SIG-M5 (cell line): ENCODE results near the gene RAB6D.
"Not testable (repeated sequence)": the region's sequence is repeated elsewhere in the genome, so short reads cannot be mapped to it uniquely, and the experiment has no call there.

Source experiments
- DNase-seq: peaks from one replicate; lab custom pipeline; 2025; lab: John Stamatoyannopoulos, UW

Gene RAB6D

DNA sequence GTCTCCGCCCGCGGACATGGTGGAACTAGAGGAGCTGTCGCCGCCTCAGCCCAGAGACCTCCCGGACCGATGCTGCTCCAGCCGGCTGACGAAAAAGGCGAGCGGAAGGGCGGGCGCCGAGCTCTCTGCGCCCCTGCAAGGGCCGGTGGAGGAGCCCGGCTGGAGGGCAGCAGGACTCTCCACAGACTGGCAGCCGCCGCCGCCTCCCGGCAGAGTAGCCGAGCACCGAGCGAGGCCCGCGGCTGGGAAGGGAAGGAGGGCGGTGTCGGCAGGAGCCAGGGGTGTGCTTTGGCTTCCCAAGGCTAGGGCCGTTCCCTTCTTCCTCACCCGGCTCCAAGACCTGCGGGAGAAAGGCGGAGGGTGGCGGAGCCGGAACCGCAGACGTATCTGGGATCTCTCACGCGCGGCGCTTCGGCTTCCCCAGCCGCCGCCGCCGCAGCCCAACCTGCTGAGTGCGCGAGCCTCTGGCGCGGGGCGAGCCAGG lies at the start of gene RAB6D:
TSS of gene RAB6D (minus strand) at position 466 of the 484 bp plus-strand sequence. CDS start at position 18, 448 bp downstream.
- not testable (repeated sequence) for DNase-seq

DNA sequence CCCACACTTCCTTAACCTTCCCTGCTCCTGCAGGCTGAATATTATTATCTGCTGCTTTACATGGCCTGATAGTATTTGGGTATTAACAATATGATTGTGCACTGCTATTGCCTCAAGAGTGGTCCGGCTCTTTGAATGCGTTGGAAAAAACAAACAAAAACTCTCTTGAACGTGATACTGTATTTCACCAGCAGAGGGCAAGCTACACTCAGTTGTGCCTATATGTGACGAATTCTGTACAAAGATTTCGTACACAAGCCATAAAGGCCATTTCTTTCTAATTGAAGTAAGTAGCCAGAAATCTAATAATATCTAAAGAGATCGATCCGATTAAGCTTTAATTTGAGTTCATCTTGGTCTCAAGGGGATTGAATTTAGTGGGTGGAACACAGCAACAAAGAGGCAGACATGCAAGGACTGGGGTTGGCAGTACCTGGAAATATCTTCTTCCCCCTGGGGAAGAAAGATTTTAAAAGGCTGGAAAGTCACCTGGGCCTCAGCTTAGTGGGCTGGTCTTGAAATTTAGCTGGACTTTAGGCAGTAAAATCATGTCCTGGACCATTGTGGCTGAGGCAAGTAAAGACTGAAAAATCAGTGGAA lies 49.3 kb upstream of the RAB6D start:
- no peak for DNase-seq

DNA sequence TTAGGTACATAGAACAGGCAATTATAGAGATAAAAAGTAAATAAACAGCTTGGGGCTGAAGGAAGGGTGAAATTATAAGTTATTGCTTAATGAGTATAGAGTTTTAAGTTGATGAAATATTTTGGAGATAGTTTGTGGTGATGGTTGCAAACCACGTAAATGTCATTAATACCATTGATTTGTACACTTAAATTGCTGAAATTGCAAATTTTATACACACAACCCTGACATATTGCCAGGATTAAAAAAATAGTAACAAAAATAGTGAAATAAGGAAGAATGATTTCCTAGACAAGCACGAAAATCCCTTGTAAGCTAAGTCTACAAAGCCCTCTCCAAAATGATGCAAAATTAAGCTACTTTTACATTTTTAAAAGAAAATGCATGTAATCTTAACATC lies 46.2 kb upstream of the RAB6D start:
- no peak for DNase-seq

DNA sequence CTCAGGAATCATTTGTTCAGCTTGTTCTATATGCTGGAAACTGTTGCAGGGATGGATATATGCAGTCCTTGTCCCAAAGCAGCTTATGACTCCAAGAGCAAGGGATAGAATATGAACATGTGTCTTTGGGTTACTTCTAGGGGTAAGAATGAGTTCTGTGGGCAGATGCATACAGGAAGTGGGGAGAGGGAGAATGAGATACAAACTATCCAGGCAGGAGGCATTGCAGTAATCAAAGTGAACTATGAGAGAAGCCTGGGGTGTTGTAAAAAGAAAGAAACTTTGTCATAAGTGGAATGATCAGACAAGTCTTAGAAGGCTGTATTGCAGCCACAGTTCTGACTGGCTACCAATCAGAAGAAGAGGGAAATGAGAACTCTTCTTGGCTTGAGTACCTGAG lies 44.8 kb upstream of the RAB6D start:
- DNase-seq = no peak

DNA sequence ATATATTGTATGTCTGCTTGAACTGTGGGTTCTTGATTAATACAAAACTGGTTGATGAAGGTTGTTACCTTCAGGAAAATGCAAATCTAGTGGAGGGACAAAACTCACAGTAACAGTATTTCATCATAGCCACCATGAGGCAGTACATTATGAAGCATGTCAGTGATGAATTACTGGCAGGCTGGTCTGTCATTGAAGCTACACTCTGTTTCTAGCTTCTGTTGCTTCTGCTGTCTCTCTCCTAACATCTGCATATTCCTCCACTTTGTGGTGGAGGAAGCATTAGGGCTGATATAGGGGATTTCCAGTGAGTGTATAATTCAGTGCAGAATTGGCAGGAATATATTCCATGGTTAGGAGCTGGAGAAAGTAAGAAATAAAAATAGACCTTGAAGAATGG lies 44.2 kb upstream of the RAB6D start:
- no peak for DNase-seq

DNA sequence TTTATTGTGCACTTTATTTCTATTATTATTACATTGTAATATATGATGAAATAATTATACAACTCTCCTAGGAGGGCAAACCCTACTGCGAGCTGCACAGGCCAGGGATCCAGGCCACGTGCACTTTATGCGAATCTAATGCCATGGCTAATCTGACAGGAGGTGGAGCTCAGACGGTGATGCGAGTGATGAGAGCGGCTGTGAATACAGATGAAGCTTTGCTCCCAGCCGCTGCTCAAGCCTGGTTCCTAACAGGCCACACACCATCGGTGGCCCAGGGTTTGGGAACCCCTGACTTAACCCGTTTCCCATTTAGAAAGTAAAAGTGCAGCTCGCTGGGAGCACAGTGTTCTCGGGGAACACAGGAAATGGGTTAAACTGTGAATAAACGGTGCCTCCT lies 40.8 kb upstream of the RAB6D start:
- DNase-seq = no peak

DNA sequence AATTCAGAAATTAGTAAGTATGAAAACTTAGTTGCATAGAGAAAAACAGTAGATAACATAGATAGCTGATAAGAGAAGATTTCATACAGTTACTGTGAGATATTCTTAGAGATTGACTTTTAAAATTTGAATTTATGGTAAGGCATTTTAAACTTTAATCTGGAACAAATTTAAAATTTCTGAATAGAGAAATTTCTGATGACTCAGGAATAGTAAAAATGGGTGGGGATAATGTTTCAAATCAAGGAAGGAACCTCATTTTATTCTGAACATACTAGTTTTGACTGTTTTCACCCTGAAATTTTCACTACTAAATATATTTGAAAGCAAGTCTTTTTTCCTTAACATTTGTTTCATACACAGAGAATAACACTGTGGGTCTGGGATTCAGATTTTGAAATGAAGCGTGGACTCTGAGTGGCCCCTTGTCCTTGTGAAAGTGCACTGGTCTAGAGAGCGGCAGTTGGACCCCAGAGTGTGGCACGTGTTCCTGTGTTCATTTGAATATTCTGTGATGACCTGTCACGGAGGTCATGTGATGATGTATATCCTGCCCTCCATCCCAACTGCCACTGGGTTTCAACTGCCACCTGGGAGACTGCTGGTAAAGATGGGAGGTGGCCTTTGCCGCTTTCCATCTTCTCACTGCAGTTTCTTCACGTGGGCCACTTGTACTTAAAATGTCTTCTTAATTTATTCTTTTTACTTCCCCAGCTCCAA lies 38.5 kb upstream of the RAB6D start:
- no peak for DNase-seq

DNA sequence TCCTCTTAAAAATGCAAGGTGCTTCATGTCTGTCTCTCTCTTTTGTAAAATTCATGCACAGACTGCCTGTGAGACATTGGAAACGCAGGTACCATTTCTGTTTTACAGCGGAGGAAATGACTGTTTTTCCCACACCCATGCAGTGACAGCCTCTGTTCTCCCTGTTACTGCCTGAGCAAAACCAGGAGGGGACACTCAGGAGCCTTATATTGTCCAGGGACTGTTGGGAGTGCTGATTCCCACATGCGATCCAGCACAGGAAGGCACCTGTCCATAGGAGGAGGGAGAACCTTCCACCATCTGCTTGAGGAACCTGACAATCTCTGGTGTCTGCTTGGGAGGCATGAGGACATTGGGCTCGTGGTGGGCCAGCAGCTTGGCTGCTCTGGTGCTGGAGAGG lies 36.9 kb upstream of the RAB6D start:
- DNase-seq = no peak

DNA sequence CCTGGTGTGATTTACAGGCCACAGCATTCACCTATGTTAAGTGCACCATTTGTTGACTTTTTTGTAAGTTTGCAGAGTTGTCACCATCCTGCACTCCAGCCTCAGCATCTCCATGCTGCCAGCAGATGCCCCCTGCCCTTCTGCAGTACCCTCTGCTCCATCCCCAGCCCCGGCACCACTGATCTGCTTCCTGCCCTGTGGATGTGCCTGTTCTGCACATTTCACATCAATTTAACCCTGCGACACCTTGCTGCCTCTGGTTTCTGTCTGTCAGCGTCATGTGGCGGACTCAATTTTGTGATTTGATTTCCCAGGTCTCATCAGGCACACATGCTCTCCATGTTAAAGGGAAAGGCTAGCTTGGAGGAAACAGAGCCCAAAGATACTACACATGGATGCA lies 36.5 kb upstream of the RAB6D start:
- DNase-seq = not testable (repeated sequence)

DNA sequence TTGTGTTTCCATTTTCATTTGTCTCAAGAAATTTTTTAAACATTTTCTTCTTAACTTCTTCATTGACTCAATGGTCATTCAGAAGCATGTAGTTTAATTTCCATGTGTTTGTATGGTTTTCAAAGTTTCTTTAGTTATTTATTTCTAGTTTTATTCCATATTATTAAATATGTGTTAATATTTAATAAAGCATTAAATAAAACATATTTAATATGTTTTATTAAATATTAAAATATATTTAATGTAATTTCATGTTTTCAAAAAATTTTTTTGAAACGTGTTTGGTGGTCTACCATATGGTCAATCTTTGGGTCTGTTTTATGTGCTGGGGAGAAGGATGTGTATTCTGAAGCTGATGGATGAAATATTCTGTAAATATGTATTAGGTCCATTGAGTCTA lies 32.2 kb upstream of the RAB6D start:
- not testable (repeated sequence) for DNase-seq

DNA sequence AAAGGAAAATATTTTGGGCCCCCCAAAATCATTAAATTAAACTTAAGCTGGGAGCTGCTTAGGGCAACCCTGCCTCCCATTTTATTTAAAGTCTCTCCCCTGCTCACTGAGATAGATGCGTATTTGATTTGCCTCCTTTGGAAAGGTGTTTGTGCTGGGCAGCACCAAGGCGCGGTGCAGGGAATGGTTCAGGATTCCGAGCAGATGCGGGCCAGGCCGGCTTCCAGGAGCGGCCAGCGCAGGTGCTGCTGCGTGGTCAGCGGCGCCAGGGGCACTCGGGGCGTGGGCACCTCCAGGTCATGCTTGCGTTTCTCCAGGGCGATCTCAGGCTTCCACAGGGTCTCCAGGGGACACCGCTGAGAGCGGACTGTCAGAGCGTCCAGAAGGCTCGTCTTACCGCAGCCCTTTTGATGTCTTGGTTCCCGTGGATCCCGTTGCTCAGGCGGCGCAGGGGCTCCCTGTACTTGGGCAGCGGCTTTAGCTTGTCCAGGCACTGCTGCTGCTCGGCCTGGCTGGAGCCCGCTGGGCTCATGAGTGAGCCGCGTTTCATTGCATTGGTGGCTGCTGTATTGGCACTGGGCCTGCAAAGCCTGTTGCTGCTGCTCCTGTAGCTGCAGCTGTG lies 31.2 kb upstream of the RAB6D start:
- not testable (repeated sequence) for DNase-seq

DNA sequence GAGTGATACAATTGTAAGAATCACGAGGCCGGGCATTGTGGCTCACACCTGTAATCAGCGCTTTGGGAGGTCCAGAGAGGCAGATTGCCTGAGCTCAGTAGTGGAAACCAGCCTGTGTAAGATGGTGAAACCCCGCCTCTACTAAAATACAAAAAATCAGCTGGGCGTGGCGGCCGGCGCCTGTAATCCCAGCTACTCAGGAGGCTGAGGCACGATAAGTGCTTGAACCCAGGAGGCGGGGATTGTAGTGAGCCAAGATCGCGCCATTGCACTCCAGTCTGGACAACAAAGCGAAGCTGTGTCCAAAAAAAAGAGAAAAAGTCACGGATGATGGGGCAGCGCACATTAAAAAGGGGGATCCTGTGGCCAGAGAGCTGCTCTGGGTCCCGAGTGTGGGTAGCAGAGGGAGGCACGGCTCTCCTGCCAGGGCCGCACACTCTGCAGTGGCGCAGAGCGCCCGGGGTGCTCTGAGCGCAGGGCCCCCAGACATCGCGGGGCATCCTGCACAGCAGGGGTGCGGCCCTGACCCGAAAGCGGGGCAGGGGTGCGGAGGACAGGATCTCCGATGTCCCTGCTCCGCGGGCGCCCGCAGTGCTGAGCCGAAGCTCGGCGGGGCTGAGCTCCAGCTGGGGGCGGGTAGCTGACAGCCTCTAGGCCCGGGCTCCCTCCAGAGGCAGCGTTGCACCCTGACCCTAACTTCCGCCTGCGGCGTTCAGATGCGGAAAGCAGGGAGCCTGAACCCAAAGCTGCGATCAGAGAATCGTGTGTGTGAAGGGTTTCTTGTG lies 30.4 kb upstream of the RAB6D start:
- DNase-seq = no peak

DNA sequence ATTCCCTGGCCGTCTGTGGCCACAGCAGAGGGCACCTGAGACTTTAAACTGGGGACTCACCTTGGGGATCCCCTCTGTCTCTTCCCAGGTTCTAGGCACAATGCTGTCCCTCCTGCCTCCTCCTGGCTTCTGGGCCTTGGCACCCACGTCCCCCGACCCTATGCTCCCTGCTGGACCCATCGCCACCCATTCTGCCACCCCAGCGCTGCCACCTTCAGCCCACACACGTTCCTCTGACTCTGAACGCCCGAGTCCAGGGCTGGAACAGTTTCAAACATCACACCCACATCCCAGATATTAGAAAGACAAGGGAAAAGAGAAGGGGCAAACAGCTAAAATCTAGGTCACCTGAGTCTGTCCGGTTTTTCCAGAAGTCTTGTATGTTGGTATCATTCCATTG lies 28.0 kb upstream of the RAB6D start:
- DNase-seq = not testable (repeated sequence)

DNA sequence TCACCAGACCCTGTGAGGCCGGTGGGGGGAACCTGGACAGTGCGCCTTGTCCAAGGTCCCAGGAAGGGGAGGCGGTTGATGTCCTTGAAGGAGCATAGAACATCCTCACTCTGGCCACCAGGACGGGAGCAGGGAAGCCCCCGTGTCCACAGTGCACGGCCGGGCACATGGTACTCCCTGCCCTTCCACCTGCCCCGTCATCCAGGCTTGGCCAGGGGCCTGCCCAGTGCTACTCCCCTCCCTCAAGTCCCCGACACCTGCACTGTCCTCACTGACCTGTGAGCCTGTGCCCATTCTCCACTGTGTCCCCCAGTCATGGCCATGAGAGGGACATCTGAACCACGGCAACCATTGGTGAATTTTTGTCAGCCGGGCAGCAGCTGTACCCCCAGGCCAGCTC lies 27.5 kb upstream of the RAB6D start:
- not testable (repeated sequence) for DNase-seq

DNA sequence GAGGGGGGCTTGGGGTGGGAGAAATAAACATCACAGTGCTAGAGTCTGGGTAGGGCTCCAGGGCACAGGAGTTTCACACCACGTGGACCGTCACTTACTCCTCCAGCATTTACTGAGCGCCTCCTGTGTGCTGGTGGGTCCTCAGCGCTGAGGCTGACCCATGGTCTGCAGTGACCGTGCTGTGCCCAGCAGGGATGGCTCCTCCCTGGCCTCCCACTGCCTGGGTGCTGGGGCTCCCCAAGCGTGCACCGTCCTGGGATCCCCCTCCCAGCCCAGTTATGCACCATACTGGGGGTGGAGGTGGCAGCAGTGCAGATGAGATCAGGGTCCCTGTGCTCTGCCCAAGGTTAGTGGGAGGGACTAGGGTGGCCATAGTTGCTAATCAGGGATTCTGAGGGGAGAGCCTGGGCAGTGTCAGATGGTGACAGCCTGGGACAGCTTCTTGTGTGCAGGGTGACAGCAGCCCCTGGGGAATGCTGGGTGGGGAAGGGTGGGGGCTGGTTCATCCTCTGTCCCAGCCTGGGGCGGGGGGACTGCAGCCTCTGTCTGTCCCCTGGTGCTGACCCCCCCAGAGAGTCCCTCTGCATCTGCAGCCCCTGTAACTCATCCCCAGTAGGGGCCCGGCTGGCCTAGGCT lies 26.6 kb upstream of the RAB6D start:
- DNase-seq = not testable (repeated sequence)

DNA sequence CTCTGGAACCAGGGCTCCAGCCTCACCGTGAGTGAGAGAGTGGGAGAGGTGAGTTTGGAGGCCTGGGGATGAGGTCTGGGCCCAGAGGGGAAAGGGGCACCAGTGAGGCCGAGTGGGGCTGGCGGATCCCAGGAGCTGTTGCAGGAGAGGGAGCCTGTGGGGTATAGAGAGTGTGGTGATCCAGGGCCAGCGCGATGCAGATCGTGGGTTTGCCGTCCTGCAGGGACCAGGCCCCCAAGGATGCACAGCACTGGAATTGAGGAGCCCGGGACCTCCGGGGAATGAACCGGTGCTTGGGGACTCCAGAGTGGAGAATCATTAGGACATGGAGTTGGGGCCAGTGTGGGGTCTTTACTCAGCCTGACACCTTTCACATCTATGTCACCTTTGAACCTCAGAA lies 25.7 kb upstream of the RAB6D start:
- DNase-seq = no peak

DNA sequence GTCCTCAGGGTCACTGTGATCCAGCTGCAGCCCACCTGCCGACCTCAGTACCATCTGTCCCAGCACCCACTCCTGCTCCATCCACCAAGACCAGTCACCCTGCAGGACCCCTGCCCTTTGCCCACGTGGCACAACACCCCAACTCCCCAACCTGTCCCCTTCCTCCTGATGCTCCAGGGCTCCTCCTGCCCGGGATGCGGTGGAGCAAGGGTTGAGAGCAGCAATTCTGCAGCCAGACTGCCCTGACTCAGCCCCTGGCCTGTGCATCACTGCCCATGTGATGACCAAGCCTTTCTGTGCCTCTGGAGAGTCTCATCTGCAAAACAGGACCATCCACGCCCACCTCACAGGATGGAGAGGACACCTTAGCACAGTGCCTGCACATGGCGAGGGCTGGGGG lies 24.9 kb upstream of the RAB6D start:
- not testable (repeated sequence) for DNase-seq

DNA sequence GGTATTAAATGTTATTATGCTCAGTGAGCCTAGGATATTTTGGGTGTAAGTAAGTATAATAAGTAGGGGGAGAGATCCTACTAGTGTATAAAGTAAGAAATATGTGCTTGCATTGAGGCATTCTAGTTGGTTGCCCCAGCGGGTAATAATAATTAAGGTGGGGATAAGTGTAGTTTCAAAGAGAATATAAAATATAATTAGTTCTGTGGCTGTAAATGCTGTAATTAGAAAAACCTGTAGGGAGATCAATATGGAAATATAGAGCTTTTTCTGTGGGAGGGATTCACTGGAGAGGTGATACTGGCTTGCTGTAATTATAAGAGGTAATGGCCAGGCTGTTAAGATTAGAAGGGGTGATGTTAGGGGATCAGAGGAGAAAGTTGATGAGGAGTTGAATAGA lies 9.1 kb upstream of the RAB6D start:
- DNase-seq = not testable (repeated sequence)

DNA sequence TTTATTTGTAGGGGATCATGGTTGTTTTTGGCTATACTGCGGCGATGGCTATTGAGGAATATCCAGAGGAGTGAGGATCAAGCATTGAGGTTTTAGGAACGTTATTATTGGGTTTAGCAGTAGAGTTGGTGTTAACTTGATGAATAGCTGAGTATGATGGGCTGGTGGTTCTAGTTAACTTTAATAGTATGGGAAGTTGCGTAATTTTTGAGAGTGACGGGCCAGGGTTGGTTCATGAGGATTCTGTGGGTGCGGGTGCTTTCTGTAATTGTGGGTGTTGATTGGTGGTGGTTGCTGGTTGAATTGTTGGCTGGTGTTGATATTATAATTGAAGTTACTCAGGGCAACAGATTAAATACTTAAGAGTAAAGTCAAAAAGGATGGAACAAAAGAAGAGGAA lies 6.0 kb upstream of the RAB6D start:
- no peak for DNase-seq

DNA sequence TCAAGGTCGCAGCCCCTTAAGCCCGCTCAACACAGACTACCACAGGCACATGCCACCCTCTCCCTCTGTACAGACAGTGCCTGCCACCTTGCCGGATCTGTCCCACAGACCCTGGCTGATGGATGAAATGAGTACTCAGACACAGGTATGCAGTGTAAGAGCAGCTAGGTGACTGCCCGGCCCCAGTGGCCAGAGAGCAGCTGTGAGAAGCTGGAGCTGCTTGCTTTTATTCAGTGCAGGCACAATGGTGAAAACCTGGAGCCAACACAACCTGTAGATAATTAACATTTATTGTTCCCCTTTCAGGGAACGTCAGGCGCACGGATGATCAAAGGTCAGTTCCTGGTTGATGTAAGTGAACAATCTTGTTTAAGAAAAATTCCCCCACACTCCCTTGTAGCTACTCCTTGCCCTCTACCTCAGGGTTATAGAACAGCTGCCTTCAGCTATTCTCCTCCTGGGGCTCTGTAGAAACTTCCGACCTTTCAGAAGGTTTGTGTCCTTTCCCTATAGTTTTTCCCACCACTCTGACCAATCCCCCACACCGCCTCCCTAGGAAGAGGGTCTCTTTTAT lies 4.6 kb upstream of the RAB6D start:
- DNase-seq = not testable (repeated sequence)

DNA sequence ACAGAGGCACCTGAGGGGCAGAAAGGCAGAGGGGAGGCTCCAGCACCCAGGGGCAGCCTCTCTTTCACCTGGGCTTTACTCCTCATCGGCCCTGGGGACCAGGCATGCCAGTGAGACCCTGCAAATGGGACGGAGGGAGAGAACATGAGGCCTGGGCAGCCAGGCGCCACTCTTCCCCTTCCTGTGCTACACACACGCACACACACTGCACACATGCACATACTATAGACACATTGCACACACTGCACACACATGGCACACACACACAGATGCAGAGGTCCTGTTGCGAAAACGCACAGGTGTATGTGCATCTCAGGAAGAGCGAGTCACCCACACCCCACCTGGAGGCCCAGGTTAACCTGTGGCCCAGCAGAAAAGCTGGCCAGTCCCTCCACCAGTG lies 3.4 kb upstream of the RAB6D start:
- DNase-seq = no peak

DNA sequence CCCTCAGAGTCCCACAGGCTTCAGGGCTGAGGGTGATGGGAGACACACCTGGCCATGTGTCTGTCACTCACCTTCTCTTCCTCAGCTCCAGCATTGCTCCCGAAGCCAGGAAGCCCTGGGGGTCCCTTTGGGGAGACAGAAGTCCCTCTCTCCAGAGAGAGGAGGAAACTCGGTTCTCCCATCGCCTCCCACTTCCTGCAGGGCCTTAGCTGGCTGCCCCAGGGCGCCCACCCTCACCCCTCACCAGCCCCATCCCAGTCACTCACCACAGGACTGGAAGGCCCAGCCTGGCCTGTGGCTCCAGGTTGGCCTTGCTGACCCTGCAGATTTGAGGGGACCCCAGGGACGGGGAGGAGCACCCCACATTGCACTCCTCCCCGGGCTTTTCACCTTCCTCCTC lies 2.7 kb upstream of the RAB6D start:
- DNase-seq = no peak
